ENCODE data around the gene HTR1E.

GRCh38 chr6:87012035-87012434 is 74.7 kb downstream of the HTR1E start:
- TF ChIP-seq POLR2A (IDR thresholded peaks at IDR 0.05): no peak
- TF ChIP-seq CTCF (IDR thresholded peaks at IDR 0.05): no peak
